Lower leg skin (tissue), 3 donors: ENCODE measurements around the gene MAMSTR.

Source experiments
- POLR2A ChIP-seq, 2 donors: fragments of 450-650 bp; IDR thresholded peaks; one replicate each; pipeline ENCODE4 v1.6.1; 2016 to 2017; ENCODE audit warnings: antibody characterized with exemption in 2 of 2, mild to moderate bottlenecking in 1 of 2, moderate library complexity in 1 of 2
- TF ChIP-seq, protein P1 (sequence below), 3 donors: fragments of 450-650 bp; IDR thresholded peaks; one replicate each; pipeline ENCODE4 v1.5.1; 2016; ENCODE audit warnings: antibody characterized with exemption in 3 of 3, mild to moderate bottlenecking in 3 of 3, moderate library complexity in 2 of 3

DNA sequence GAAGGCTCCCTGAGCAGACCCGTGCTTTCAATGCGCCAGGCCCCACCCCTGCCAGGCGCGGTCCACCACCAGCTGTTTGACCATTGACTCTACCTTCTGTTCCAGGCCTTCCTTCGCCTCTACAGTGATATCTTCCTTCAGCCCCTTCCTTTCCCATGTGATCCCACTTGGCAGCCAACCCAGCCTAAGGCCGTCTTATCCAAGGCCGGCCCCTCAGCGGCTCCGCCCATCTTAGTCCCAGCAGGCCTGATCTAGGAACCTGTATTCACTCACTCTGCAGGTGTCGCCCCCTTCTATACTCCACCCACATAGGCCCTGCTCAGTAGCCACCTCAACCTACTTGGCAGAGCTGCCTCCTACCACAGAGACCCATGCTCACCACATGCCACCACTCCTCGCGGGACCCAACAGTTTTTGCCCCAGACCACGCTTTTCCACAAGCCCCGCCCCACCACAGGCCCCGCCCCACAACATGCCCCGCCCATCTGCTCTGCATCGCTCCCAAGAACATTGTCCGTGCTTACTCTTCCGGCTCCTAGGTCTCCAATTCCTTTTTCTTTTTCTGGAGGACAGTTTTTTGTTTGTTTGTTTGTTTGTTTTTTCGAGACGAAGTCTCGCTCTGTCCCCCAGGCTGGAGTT, 18.0 kb upstream of the MAMSTR start:
- TF ChIP-seq, protein P1, sequence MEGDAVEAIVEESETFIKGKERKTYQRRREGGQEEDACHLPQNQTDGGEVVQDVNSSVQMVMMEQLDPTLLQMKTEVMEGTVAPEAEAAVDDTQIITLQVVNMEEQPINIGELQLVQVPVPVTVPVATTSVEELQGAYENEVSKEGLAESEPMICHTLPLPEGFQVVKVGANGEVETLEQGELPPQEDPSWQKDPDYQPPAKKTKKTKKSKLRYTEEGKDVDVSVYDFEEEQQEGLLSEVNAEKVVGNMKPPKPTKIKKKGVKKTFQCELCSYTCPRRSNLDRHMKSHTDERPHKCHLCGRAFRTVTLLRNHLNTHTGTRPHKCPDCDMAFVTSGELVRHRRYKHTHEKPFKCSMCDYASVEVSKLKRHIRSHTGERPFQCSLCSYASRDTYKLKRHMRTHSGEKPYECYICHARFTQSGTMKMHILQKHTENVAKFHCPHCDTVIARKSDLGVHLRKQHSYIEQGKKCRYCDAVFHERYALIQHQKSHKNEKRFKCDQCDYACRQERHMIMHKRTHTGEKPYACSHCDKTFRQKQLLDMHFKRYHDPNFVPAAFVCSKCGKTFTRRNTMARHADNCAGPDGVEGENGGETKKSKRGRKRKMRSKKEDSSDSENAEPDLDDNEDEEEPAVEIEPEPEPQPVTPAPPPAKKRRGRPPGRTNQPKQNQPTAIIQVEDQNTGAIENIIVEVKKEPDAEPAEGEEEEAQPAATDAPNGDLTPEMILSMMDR (IDR thresholded peaks at IDR 0.05): no peak
- no peak for TF ChIP-seq POLR2A (IDR thresholded peaks at IDR 0.05)
